Neural progenitor cell (in vitro differentiated cells): ENCODE data around the gene MROH8. TPM values are rescaled to one million over a fixed set of nuclear protein-coding genes. Genes with fewer than 3 reads are reported as not detected.

Source experiments
- DNase-seq: peaks from one replicate; pipeline ENCODE4 v3.0.0-alpha.2; 2016; ENCODE audit warnings: low spot score
- H2AFZ ChIP-seq: fragments of 200-600 bp; sonication (generic); replicated peaks from 2 replicates; pipeline ENCODE4 v1.6.1; 2016; ENCODE audit warnings: antibody characterized with exemption
- H3F3A ChIP-seq: fragments of 200-600 bp; sonication (generic); 2 replicates; pipeline ENCODE4 v1.6.1; 2016; ENCODE audit warnings: antibody characterized with exemption, low read depth
- H3K27ac ChIP-seq: fragments of 200-600 bp; sonication (generic); 2 replicates; pipeline ENCODE4 v1.5.1; 2016; ENCODE audit warnings: mild to moderate bottlenecking
- H3K27me3 ChIP-seq: fragments of 200-600 bp; sonication (generic); 2 replicates; pipeline ENCODE4 v1.6.1; 2016; ENCODE audit warnings: mild to moderate bottlenecking, moderate library complexity
- H3K36me3 ChIP-seq: fragments of 200-600 bp; sonication (generic); 2 replicates; pipeline ENCODE4 v1.5.1; 2016
- H3K4me1 ChIP-seq: fragments of 200-600 bp; sonication (generic); 2 replicates; pipeline ENCODE4 v1.6.1; 2016; ENCODE audit warnings: mixed run types
- H3K4me2 ChIP-seq: fragments of 200-600 bp; sonication (generic); 2 replicates; pipeline ENCODE4 v1.6.1; 2016
- H3K4me3 ChIP-seq: fragments of 200-600 bp; sonication (generic); 2 replicates; pipeline ENCODE4 v1.5.1; 2016
- H3K79me2 ChIP-seq: fragments of 200-600 bp; sonication (generic); 2 replicates; pipeline ENCODE4 v1.6.1; 2016; ENCODE audit warnings: low read depth
- H3K9ac ChIP-seq: fragments of 200-600 bp; sonication (generic); 2 replicates; pipeline ENCODE4 v1.6.1; 2016
- H3K9me3 ChIP-seq: fragments of 200-600 bp; sonication (generic); 2 replicates; pipeline ENCODE4 v1.5.1; 2016; ENCODE audit warnings: low read depth
- H4K20me1 ChIP-seq: fragments of 200-600 bp; sonication (generic); 2 replicates; pipeline ENCODE4 v1.6.1; 2016; ENCODE audit warnings: low read depth
- H3K27ac Mint-ChIP-seq: 3 replicates; pipeline ENCODE4 v1.8.0; 2021; ENCODE audit warnings: mixed read lengths
- H3K27me3 Mint-ChIP-seq: 2 replicates; pipeline ENCODE4 v1.8.0; 2022; ENCODE audit warnings: low read depth, mild to moderate bottlenecking, inconsistent platforms, moderate library complexity, mixed read lengths; ENCODE audit not compliant: insufficient read depth
- H3K36me3 Mint-ChIP-seq: 3 replicates; pipeline ENCODE4 v1.8.0; 2021; ENCODE audit warnings: mixed read lengths
- H3K4me1 Mint-ChIP-seq: 3 replicates; pipeline ENCODE4 v1.8.0; 2021; ENCODE audit warnings: mixed read lengths
- H3K4me3 Mint-ChIP-seq: 3 replicates; pipeline ENCODE4 v1.8.0; 2021; ENCODE audit warnings: mild to moderate bottlenecking, moderate library complexity, mixed read lengths
- H3K9me3 Mint-ChIP-seq: 3 replicates; pipeline ENCODE4 v1.8.0; 2020; ENCODE audit warnings: mixed read lengths
- CTCF ChIP-seq: fragments of 200-600 bp; sonication (generic); IDR thresholded peaks from 2 replicates; pipeline ENCODE4 v1.5.1; 2017; ENCODE audit warnings: antibody characterized with exemption, mild to moderate bottlenecking
- EZH2 ChIP-seq: fragments of 200-600 bp; sonication (generic); IDR thresholded peaks from 2 replicates; pipeline ENCODE4 v1.6.1; 2017; ENCODE audit warnings: antibody characterized with exemption, mild to moderate bottlenecking, moderate library complexity
- EZH2phosphoT487 ChIP-seq: fragments of 200-600 bp; sonication (generic); IDR thresholded peaks from 2 replicates; pipeline ENCODE4 v1.6.1; 2017; ENCODE audit warnings: antibody characterized with exemption
- total RNA-seq: library from RNA; depleted of rRNA; stranded (reverse); fragments of >200 nt; gene quantifications from 2 replicates; pipeline ENCODE4 v1.2.3, GENCODE V29; 2015; ENCODE audit warnings: low replicate concordance

Gene MROH8
- total RNA-seq, 1 donor from 2014 or later: 3.5 TPM

- peaks cover 5% of the 10 kb centered on the region for H3F3A ChIP-seq
- peaks cover 9% of the 10 kb centered on the region for H3K27me3 Mint-ChIP-seq
- H3K27ac Mint-ChIP-seq: no peak overlapping the region
- no peak overlapping the region for H3K4me3 Mint-ChIP-seq
- H3K36me3 Mint-ChIP-seq: no peaks in the 10 kb centered on the region
- no peak for DNase-seq
- H3K27me3 ChIP-seq: no peaks in the 10 kb centered on the region
- no peaks in the 10 kb centered on the region for H3K9me3 ChIP-seq
- H3K4me1 ChIP-seq: no peaks in the 10 kb centered on the region
- H3K79me2 ChIP-seq: no peaks in the 10 kb centered on the region
- H3K9ac ChIP-seq: no peak overlapping the region
- H3K4me2 ChIP-seq: no peak overlapping the region
- H4K20me1 ChIP-seq: no peaks in the 10 kb centered on the region
- H3K27ac ChIP-seq: no peak overlapping the region
- H3K36me3 ChIP-seq: no peaks in the 10 kb centered on the region
- no peak overlapping the region for H3K4me3 ChIP-seq
- H2AFZ ChIP-seq: no peak overlapping the region
- TF ChIP-seq EZH2 (no peak), CTCF (no peak), EZH2phosphoT487 (no peak)
- peaks cover 8% of the 10 kb centered on the region for H3K4me1 Mint-ChIP-seq
- no peaks in the 10 kb centered on the region for H3K9me3 Mint-ChIP-seq
Observed at GRCh38 chr20:37161830-37162549, 17.4 kb downstream of the MROH8 start.

- TF ChIP-seq EZH2: no peak
- no peak for TF ChIP-seq EZH2phosphoT487
- no peak for TF ChIP-seq CTCF
- no peaks in the 10 kb centered on the region for H3K79me2 ChIP-seq
- no peaks in the 10 kb centered on the region for H3K36me3 ChIP-seq
- Mint-ChIP-seq H3K27me3 (peaks cover 9% of the 10 kb centered on the region), H3K27ac (peak overlapping the region; percentile 30), H3K36me3 (peaks cover under 1% of the 10 kb centered on the region), H3K4me1 (peaks cover 8% of the 10 kb centered on the region), H3K9me3 (no peaks in the 10 kb centered on the region), H3K4me3 (no peak overlapping the region)
- peaks cover 5% of the 10 kb centered on the region for H3F3A ChIP-seq
- H3K4me2 ChIP-seq: no peak overlapping the region
- DNase-seq: no peak
- H3K4me1 ChIP-seq: no peaks in the 10 kb centered on the region
- H3K9ac ChIP-seq: no peak overlapping the region
- H3K9me3 ChIP-seq: no peaks in the 10 kb centered on the region
- H3K27ac ChIP-seq: no peak overlapping the region
- no peaks in the 10 kb centered on the region for H3K27me3 ChIP-seq
- H4K20me1 ChIP-seq: no peaks in the 10 kb centered on the region
- no peak overlapping the region for H3K4me3 ChIP-seq
- no peak overlapping the region for H2AFZ ChIP-seq
Observed at GRCh38 chr20:37160683-37161082, 18.7 kb downstream of the MROH8 start.

- Histone ChIP-seq H3K4me2 (no peak overlapping the region), H3K27ac (no peak overlapping the region), H3K9me3 (no peaks in the 10 kb centered on the region), H3K36me3 (no peaks in the 10 kb centered on the region), H3K4me3 (no peak overlapping the region), H3F3A (peaks cover 5% of the 10 kb centered on the region), H2AFZ (no peak overlapping the region), H3K9ac (no peak overlapping the region), H4K20me1 (no peaks in the 10 kb centered on the region), H3K4me1 (no peaks in the 10 kb centered on the region), H3K27me3 (no peaks in the 10 kb centered on the region), H3K79me2 (no peaks in the 10 kb centered on the region)
- H3K36me3 Mint-ChIP-seq: peaks cover 4% of the 10 kb centered on the region
- H3K4me1 Mint-ChIP-seq: peaks cover 8% of the 10 kb centered on the region
- no peak overlapping the region for H3K27ac Mint-ChIP-seq
- DNase-seq: no peak
- peaks cover 5% of the 10 kb centered on the region for H3K27me3 Mint-ChIP-seq
- H3K9me3 Mint-ChIP-seq: no peaks in the 10 kb centered on the region
- no peak overlapping the region for H3K4me3 Mint-ChIP-seq
- TF ChIP-seq EZH2 (no peak), EZH2phosphoT487 (no peak), CTCF (no peak)
Observed at GRCh38 chr20:37158248-37158647, 21.1 kb downstream of the MROH8 start.
